Measurements from ENCODE around the gene C19orf85.

DNA sequence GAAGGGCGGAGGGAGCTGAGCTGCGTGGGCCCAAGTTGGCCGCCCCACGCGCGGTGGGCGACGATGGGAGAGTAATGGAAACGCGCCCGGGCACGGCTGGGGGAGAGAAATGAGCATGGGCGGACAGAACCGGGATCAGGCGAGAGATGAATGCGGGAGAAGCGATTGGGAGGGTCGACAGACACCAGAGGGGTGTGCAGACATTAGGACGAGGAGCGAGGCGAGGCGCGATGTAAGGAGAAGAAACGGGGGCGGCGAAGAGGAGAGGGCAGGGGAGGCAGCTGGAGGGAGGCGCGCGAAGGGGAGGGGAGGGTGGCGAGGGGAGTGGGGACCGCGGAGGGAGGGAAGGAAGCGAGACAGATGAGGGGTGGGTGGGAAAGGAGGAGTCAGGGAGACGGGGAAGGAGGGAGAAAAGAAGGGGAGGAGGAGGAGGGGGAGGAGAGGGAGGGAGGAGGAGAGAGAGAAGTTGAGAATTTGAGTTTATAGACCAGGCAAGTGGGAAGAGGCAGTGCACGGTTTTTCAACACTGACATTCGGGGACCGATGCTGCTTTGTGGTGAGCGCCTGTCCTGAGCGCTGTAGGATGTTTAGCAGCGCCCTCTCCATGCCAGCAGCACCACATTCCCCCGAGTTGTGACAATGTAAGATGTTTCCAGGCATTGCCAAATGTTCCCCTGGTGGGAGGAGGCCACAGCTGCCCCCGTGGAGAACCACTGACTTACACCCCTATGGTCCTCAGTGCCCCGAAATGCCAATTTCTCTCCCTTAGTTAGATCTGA, 21.3 kb downstream of the C19orf85 start, which contains the start of gene SHISA7:
- TF ChIP-seq EP300 (IDR thresholded peaks at IDR 0.05; ENCODE audit: borderline replicate concordance) (no peak), YY1 (IDR thresholded peaks at IDR 0.05; ENCODE audit: low read depth) (no peak), TCF12 (IDR thresholded peaks at IDR 0.05; ENCODE audit: low read depth) (no peak), CREB1 (IDR thresholded peaks at IDR 0.05; ENCODE audit: low read depth) (no peak), EGR1 (IDR thresholded peaks at IDR 0.05) (no peak), TAF1 (IDR thresholded peaks at IDR 0.05; ENCODE audit: low read depth) (no peak), NFIC (IDR thresholded peaks at IDR 0.05) (no peak), TEAD4 (IDR thresholded peaks at IDR 0.05) (no peak), RAD21 (IDR thresholded peaks at IDR 0.05; ENCODE audit: low read depth) (no peak), FOXM1 (IDR thresholded peaks at IDR 0.05; ENCODE audit: borderline replicate concordance, low read depth) (no peak), MAX (IDR thresholded peaks at IDR 0.05) (no peak)
- TF ChIP-seq, protein P1, sequence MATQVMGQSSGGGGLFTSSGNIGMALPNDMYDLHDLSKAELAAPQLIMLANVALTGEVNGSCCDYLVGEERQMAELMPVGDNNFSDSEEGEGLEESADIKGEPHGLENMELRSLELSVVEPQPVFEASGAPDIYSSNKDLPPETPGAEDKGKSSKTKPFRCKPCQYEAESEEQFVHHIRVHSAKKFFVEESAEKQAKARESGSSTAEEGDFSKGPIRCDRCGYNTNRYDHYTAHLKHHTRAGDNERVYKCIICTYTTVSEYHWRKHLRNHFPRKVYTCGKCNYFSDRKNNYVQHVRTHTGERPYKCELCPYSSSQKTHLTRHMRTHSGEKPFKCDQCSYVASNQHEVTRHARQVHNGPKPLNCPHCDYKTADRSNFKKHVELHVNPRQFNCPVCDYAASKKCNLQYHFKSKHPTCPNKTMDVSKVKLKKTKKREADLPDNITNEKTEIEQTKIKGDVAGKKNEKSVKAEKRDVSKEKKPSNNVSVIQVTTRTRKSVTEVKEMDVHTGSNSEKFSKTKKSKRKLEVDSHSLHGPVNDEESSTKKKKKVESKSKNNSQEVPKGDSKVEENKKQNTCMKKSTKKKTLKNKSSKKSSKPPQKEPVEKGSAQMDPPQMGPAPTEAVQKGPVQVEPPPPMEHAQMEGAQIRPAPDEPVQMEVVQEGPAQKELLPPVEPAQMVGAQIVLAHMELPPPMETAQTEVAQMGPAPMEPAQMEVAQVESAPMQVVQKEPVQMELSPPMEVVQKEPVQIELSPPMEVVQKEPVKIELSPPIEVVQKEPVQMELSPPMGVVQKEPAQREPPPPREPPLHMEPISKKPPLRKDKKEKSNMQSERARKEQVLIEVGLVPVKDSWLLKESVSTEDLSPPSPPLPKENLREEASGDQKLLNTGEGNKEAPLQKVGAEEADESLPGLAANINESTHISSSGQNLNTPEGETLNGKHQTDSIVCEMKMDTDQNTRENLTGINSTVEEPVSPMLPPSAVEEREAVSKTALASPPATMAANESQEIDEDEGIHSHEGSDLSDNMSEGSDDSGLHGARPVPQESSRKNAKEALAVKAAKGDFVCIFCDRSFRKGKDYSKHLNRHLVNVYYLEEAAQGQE (IDR thresholded peaks at IDR 0.05; ENCODE audit: low read depth): no peak
